ENCODE data around the gene IL11RA. TPM values are rescaled to one million over a fixed set of nuclear protein-coding genes. Genes with fewer than 3 reads are reported as not detected.

IL11RA gene
- total and polyA plus RNA-seq, 2 donors (not counting 3 experiments of a cell fraction or from before 2014, with no cell fraction given): 15.3 to 18.6 TPM

DNA sequence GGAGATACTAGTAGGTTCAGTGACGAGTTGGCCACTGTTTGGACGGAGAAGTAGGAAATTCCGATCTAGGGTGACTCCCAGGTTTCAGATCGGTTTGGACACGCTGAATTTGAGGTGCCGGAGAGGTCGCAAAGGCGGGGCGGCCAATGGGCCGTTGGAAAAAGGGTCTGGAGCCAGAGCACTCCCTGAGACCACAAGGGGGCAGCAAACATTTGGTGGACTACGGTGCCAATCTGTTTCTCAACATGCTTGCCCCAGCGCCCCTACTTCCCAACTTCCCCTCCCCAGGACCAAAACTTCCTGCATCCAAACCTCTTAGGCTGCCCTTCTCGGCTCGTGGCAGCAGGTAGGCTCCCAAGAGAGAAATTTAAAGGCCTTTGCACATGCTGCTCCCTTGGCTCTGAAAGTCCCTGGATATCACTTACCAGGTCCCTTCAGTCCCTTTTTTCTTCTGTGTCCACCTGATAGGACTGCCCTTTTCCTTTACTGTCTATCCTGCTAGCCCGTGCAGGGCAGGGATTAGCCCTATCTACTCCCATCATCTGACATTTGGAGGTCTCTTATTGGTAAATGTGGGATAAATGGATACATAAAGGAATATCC is 39.1 kb upstream of the IL11RA start:
- DNase-seq (ENCODE audit: low read depth, low spot score): peak; percentile 72
- Histone ChIP-seq H3K9me1 (replicated peaks; ENCODE audit: control insufficient read depth, extremely low read depth, insufficient read depth, low read length) (no peaks in the 10 kb centered on the region), H3K27ac (ENCODE audit: insufficient read depth, low read depth, low read length) (no peak overlapping the region), H3K4me2 (ENCODE audit: insufficient read depth, low read length) (peak overlapping the region; percentile 71), H3K9me3 (replicated peaks; ENCODE audit: control insufficient read depth, insufficient read depth, low read length) (no peaks in the 10 kb centered on the region), H4K20me1 (replicated peaks; ENCODE audit: control insufficient read depth, extremely low read depth, insufficient read depth, low read length) (no peaks in the 10 kb centered on the region), H3K36me3 (ENCODE audit: control insufficient read depth in 2 of 2, extremely low read depth in 1 of 2, insufficient read depth in 2 of 2, low read length in 2 of 2) (peaks cover 0 to 12% of the 10 kb centered on the region in 2 experiments), H3K9ac (replicated peaks; ENCODE audit: extremely low read depth, insufficient read depth, low read length) (peak overlapping the region; percentile 93), H3K4me1 (ENCODE audit: control insufficient read depth, extremely low read depth, insufficient read depth, low read length) (peaks cover 13% of the 10 kb centered on the region), H3K4me3 (replicated peaks in 1 of 3; ENCODE audit: insufficient read depth in 1 of 3, low read depth in 1 of 3, low read length in 3 of 3) (peak overlapping the region; percentile 21 to 79 (median 41)), H2AFZ (ENCODE audit: low read depth, low read length) (peak overlapping the region; percentile 94), H3K27me3 (ENCODE audit: control insufficient read depth in 2 of 2, insufficient read depth in 2 of 2, low read length in 2 of 2) (no peaks in the 10 kb centered on the region), H3K79me2 (ENCODE audit: control insufficient read depth, insufficient read depth, low read length) (peaks cover 2% of the 10 kb centered on the region)
- FAIRE-seq: peak; percentile 92
- POLR2A ChIA-PET: interaction anchor here (1.5 kb wide), 1 partner anchor 22 kb away, joined by 3 read pairs; no protein-coding TSS in a partner anchor
- intact Hi-C loops (cut with micrococcal nuclease): loop anchor here (1.0 to 5.0 kb wide), 3 partner anchors 21 to 156 kb away; partner anchors contain the start of genes DNAI1 and FAM219A
- CTCF ChIA-PET: interaction anchor here (0.6 to 7.1 kb wide), 13 partner anchors 7 to 90 kb away, joined by 3 to 130 read pairs (median 4); partner anchors contain the start of genes DCTN3 and SIGMAR1
- TF ChIP-seq JUN (IDR thresholded peaks at IDR 0.05; ENCODE audit: borderline replicate concordance, insufficient read depth, insufficient read length, low read depth) (no peak), POLR2AphosphoS5 (IDR thresholded peaks at IDR 0.05; ENCODE audit: insufficient read depth, low read depth, low read length) (peak; percentile 25), FOS (IDR thresholded peaks at IDR 0.05; ENCODE audit: borderline replicate concordance, insufficient read depth, low read length) (no peak)
- TF ChIP-seq, protein P1, sequence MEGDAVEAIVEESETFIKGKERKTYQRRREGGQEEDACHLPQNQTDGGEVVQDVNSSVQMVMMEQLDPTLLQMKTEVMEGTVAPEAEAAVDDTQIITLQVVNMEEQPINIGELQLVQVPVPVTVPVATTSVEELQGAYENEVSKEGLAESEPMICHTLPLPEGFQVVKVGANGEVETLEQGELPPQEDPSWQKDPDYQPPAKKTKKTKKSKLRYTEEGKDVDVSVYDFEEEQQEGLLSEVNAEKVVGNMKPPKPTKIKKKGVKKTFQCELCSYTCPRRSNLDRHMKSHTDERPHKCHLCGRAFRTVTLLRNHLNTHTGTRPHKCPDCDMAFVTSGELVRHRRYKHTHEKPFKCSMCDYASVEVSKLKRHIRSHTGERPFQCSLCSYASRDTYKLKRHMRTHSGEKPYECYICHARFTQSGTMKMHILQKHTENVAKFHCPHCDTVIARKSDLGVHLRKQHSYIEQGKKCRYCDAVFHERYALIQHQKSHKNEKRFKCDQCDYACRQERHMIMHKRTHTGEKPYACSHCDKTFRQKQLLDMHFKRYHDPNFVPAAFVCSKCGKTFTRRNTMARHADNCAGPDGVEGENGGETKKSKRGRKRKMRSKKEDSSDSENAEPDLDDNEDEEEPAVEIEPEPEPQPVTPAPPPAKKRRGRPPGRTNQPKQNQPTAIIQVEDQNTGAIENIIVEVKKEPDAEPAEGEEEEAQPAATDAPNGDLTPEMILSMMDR (IDR thresholded peaks at IDR 0.05; ENCODE audit: extremely low read depth in 1 of 2, insufficient read depth in 1 of 2, low read depth in 1 of 2, low read length in 2 of 2): peak; percentile 83 to 94
- TF ChIP-seq, protein P2, sequence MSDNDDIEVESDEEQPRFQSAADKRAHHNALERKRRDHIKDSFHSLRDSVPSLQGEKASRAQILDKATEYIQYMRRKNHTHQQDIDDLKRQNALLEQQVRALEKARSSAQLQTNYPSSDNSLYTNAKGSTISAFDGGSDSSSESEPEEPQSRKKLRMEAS (IDR thresholded peaks at IDR 0.05; ENCODE audit: insufficient read depth, insufficient read length): no peak
- BruUV-seq (replicated peaks): no TSS peak
- dilution Hi-C loops (cut with MboI; ENCODE audit: extremely low pct_ligation_motif_present, low sequenced_read_pairs): no loop called here
